GM23338 (cell line): Measurements from ENCODE around the gene MCAT. TPM values are rescaled to one million over a fixed set of nuclear protein-coding genes. Genes with fewer than 3 reads are reported as not detected.

ENCODE experiments used
- ATAC-seq: fragments of 200-7000 bp; cut with Tn5 transposase; 3 replicates; pipeline ENCODE4 v1.9.1; 2020
- DNase-seq: peaks from one replicate; pipeline ENCODE4 v3.0.0-alpha.2; 2015; ENCODE audit warnings: low spot score
- H2AFZ ChIP-seq: fragments of 200-600 bp; sonication (generic); 2 replicates; pipeline ENCODE4 v1.8.0; 2016; ENCODE audit warnings: antibody characterized with exemption, mild to moderate bottlenecking, moderate library complexity
- H3F3A ChIP-seq: fragments of 200-600 bp; sonication (generic); replicated peaks from 2 replicates; pipeline ENCODE4 v1.8.0; 2017; ENCODE audit warnings: antibody characterized with exemption, mixed run types, low read depth
- H3K27ac ChIP-seq: fragments of 200-600 bp; sonication (generic); 2 replicates; pipeline ENCODE4 v1.6.1; 2016; ENCODE audit warnings: low read depth
- H3K27me3 ChIP-seq: fragments of 200-600 bp; sonication (generic); 2 replicates; pipeline ENCODE4 v1.8.0; 2016; ENCODE audit warnings: mild to moderate bottlenecking, mixed run types, moderate library complexity; ENCODE audit not compliant: insufficient read depth
- H3K36me3 ChIP-seq: fragments of 200-600 bp; sonication (generic); 2 replicates; pipeline ENCODE4 v1.8.0; 2016; ENCODE audit warnings: mild to moderate bottlenecking; ENCODE audit not compliant: insufficient read depth
- H3K4me1 ChIP-seq: fragments of 200-600 bp; sonication (generic); 2 replicates; pipeline ENCODE4 v1.8.0; 2016; ENCODE audit warnings: mild to moderate bottlenecking, moderate library complexity; ENCODE audit not compliant: insufficient read depth
- H3K4me2 ChIP-seq: fragments of 200-600 bp; sonication (generic); 2 replicates; pipeline ENCODE4 v1.7.1; 2017; ENCODE audit warnings: mixed run types
- H3K4me3 ChIP-seq: fragments of 200-600 bp; sonication (generic); 2 replicates; pipeline ENCODE4 v1.6.1; 2016; ENCODE audit warnings: mixed run types
- H3K79me2 ChIP-seq: fragments of 200-600 bp; sonication (generic); replicated peaks from 2 replicates; pipeline ENCODE4 v1.8.0; 2017; ENCODE audit warnings: mild to moderate bottlenecking; ENCODE audit not compliant: insufficient read depth
- H3K9me2 ChIP-seq: fragments of 200-600 bp; sonication (generic); 2 replicates; pipeline ENCODE4 v1.8.0; 2017; ENCODE audit not compliant: insufficient read depth
- H4K20me1 ChIP-seq: fragments of 200-600 bp; sonication (generic); replicated peaks from 2 replicates; pipeline ENCODE4 v1.8.0; 2017; ENCODE audit warnings: mild to moderate bottlenecking; ENCODE audit not compliant: insufficient read depth
- H3K27ac Mint-ChIP-seq: 2 replicates; pipeline ENCODE4 v1.8.0; 2020; ENCODE audit warnings: inconsistent platforms, mild to moderate bottlenecking, moderate library complexity, mixed read lengths
- H3K27me3 Mint-ChIP-seq: 3 replicates; pipeline ENCODE4 v1.8.0; 2022; ENCODE audit warnings: low read depth, mild to moderate bottlenecking, moderate library complexity, mixed read lengths, inconsistent platforms; ENCODE audit not compliant: insufficient read depth, poor library complexity
- H3K36me3 Mint-ChIP-seq: 3 replicates; pipeline ENCODE4 v1.8.0; 2021; ENCODE audit warnings: low read depth, mild to moderate bottlenecking, inconsistent platforms, moderate library complexity, mixed read lengths
- H3K4me1 Mint-ChIP-seq: 3 replicates; pipeline ENCODE4 v1.8.0; 2020; ENCODE audit warnings: mild to moderate bottlenecking, inconsistent platforms, mixed read lengths
- H3K4me3 Mint-ChIP-seq: 3 replicates; pipeline ENCODE4 v1.8.0; 2021; ENCODE audit warnings: moderate library complexity, mild to moderate bottlenecking, inconsistent platforms, mixed read lengths
- H3K9me3 Mint-ChIP-seq: 3 replicates; pipeline ENCODE4 v1.8.0; 2020; ENCODE audit warnings: moderate library complexity, mild to moderate bottlenecking, inconsistent platforms, mixed read lengths
- CREB1 ChIP-seq: fragments of 250-450 bp; sonication (Bioruptor Pico); IDR thresholded peaks from 2 replicates; pipeline ENCODE4 v1.5.0; 2020; ENCODE audit warnings: low read depth, mild to moderate bottlenecking, moderate library complexity
- EZH2 ChIP-seq: fragments of 200-600 bp; sonication (generic); IDR thresholded peaks from one replicate; pipeline ENCODE4 v1.8.0; 2017; ENCODE audit warnings: antibody characterized with exemption, mild to moderate bottlenecking, low read depth; ENCODE audit not compliant: unreplicated experiment
- EZH2phosphoT487 ChIP-seq: fragments of 200-600 bp; sonication (generic); IDR thresholded peaks from one replicate; pipeline ENCODE4 v1.8.1; 2018; ENCODE audit warnings: antibody characterized with exemption; ENCODE audit not compliant: unreplicated experiment
- JUNB ChIP-seq: IDR thresholded peaks from one replicate; pipeline ENCODE4 v1.6.1; 2016; ENCODE audit warnings: antibody characterized with exemption; ENCODE audit not compliant: unreplicated experiment
- NANOG ChIP-seq: IDR thresholded peaks from 2 replicates; pipeline ENCODE4 v1.6.1; 2016; ENCODE audit warnings: antibody characterized with exemption, borderline replicate concordance
- POLR2AphosphoS5 ChIP-seq: IDR thresholded peaks from 2 replicates; pipeline ENCODE4 v1.6.1; 2016; ENCODE audit warnings: antibody characterized with exemption, low read depth
- STAT1 ChIP-seq: IDR thresholded peaks from one replicate; pipeline ENCODE4 v1.6.1; 2016; ENCODE audit warnings: antibody characterized with exemption; ENCODE audit not compliant: unreplicated experiment
- ZNF114 ChIP-seq: fragments of 250-450 bp; sonication (Bioruptor Pico); IDR thresholded peaks from 2 replicates; pipeline ENCODE4 v1.5.0; 2020; ENCODE audit warnings: mild to moderate bottlenecking, moderate library complexity
- ZNF331 ChIP-seq: fragments of 250-450 bp; sonication (Bioruptor Pico); IDR thresholded peaks from 2 replicates; pipeline ENCODE4 v1.5.0; 2020; ENCODE audit warnings: low read depth, mild to moderate bottlenecking, moderate library complexity
- polyA plus RNA-seq: library from polyadenylated mRNA; unstranded; fragments of >200 nt; fragmentation: Nextera tagmentation; extraction: Ambion mirVana; gene quantifications from 2 replicates; pipeline ENCODE4 v1.2.1, GENCODE V29; 2016
- total RNA-seq: library from RNA; depleted of rRNA; stranded (reverse); fragments of >200 nt; shearing (Covaris generic); gene quantifications from 2 replicates; pipeline ENCODE4 v1.2.3, GENCODE V29; 2014
- TF ChIP-seq, protein P1 (sequence below): IDR thresholded peaks from 2 replicates; pipeline ENCODE4 v1.6.1; 2016; ENCODE audit warnings: antibody characterized with exemption
- TF ChIP-seq, protein P2 (sequence below), 2 experiments: fragments of 200-600 bp in 1 of 2; sonication (generic) in 1 of 2; conservative IDR thresholded peaks; 2 replicates each; pipeline versions ENCODE4 v1.5.1 to v1.6.1; 2016 to 2017; ENCODE audit warnings: antibody characterized with exemption in 2 of 2, low read depth in 2 of 2, mild to moderate bottlenecking in 2 of 2, moderate library complexity in 1 of 2
- TF ChIP-seq, protein P3 (sequence below): IDR thresholded peaks from one replicate; pipeline ENCODE4 v1.6.1; 2018; ENCODE audit warnings: antibody characterized with exemption; ENCODE audit not compliant: unreplicated experiment

Gene MCAT
- total and polyA plus RNA-seq, 2 experiments from 2014 or later, result 9.7 to 16.9 TPM

GRCh38 chr22:43109921-43110443, 33.2 kb downstream of the MCAT start:
- Histone ChIP-seq H3K4me3 (peak overlapping the region; percentile 85), H4K20me1 (no peaks in the 10 kb centered on the region; the same call in 1 of the 2 replicates), H3K36me3 (no peaks in the 10 kb centered on the region), H3K9me2 (no peaks in the 10 kb centered on the region), H3K27me3 (peaks cover 53% of the 10 kb centered on the region), H3K27ac (no peak overlapping the region), H3F3A (peaks cover 9% of the 10 kb centered on the region; the same call in 1 of the 2 replicates), H3K4me2 (peak overlapping the region; percentile 99), H2AFZ (peak overlapping the region; percentile 99), H3K79me2 (no peaks in the 10 kb centered on the region), H3K4me1 (peaks cover 3% of the 10 kb centered on the region; the same call in 1 of the 2 replicates)
- H3K9me3 Mint-ChIP-seq, result no peaks in the 10 kb centered on the region
- no peaks in the 10 kb centered on the region for H3K36me3 Mint-ChIP-seq
- TF ChIP-seq EZH2phosphoT487, result no peak
- TF ChIP-seq EZH2, result peak; percentile 52
- peak overlapping the region; percentile 79 for H3K4me3 Mint-ChIP-seq
- H3K27me3 Mint-ChIP-seq, result peaks cover 49% of the 10 kb centered on the region
- no peak overlapping the region for H3K27ac Mint-ChIP-seq
- ATAC-seq, result peak; percentile 42
- DNase-seq, result peak; percentile 55
- peaks cover 5% of the 10 kb centered on the region; the same call in 2 of the 3 replicates for H3K4me1 Mint-ChIP-seq

GRCh38 chr22:43109511-43109910, 33.7 kb downstream of the MCAT start:
- Histone ChIP-seq H3F3A (peaks cover 9% of the 10 kb centered on the region; the same call in 1 of the 2 replicates), H3K36me3 (no peaks in the 10 kb centered on the region), H3K4me1 (peaks cover 3% of the 10 kb centered on the region; the same call in 1 of the 2 replicates), H4K20me1 (no peaks in the 10 kb centered on the region; the same call in 1 of the 2 replicates), H3K9me2 (no peaks in the 10 kb centered on the region), H3K79me2 (no peaks in the 10 kb centered on the region), H3K27ac (no peak overlapping the region), H3K4me2 (peak overlapping the region; percentile 67), H3K27me3 (peaks cover 53% of the 10 kb centered on the region), H3K4me3 (peak overlapping the region; percentile 85), H2AFZ (peak overlapping the region; percentile 84; the same call in 1 of the 2 replicates)
- Mint-ChIP-seq H3K9me3 (no peaks in the 10 kb centered on the region), H3K4me3 (peak overlapping the region; percentile 52), H3K4me1 (peaks cover 5% of the 10 kb centered on the region; the same call in 2 of the 3 replicates), H3K36me3 (no peaks in the 10 kb centered on the region), H3K27me3 (peaks cover 49% of the 10 kb centered on the region), H3K27ac (no peak overlapping the region)
- ATAC-seq (peak; percentile 24), DNase-seq (peak; percentile 58)
- TF ChIP-seq ZNF114 (CRISPR knock-in tag), result no peak
- TF ChIP-seq, protein P1, sequence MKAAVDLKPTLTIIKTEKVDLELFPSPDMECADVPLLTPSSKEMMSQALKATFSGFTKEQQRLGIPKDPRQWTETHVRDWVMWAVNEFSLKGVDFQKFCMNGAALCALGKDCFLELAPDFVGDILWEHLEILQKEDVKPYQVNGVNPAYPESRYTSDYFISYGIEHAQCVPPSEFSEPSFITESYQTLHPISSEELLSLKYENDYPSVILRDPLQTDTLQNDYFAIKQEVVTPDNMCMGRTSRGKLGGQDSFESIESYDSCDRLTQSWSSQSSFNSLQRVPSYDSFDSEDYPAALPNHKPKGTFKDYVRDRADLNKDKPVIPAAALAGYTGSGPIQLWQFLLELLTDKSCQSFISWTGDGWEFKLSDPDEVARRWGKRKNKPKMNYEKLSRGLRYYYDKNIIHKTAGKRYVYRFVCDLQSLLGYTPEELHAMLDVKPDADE, result no peak
- TF ChIP-seq, protein P2, sequence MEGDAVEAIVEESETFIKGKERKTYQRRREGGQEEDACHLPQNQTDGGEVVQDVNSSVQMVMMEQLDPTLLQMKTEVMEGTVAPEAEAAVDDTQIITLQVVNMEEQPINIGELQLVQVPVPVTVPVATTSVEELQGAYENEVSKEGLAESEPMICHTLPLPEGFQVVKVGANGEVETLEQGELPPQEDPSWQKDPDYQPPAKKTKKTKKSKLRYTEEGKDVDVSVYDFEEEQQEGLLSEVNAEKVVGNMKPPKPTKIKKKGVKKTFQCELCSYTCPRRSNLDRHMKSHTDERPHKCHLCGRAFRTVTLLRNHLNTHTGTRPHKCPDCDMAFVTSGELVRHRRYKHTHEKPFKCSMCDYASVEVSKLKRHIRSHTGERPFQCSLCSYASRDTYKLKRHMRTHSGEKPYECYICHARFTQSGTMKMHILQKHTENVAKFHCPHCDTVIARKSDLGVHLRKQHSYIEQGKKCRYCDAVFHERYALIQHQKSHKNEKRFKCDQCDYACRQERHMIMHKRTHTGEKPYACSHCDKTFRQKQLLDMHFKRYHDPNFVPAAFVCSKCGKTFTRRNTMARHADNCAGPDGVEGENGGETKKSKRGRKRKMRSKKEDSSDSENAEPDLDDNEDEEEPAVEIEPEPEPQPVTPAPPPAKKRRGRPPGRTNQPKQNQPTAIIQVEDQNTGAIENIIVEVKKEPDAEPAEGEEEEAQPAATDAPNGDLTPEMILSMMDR (conservative IDR thresholded peaks at IDR 0.05; ENCODE audit: low read depth in 2 of 2), result no peak
- no peak for TF ChIP-seq ZNF331 (CRISPR knock-in tag)
- TF ChIP-seq NANOG, result no peak
- no peak for TF ChIP-seq EZH2phosphoT487
- TF ChIP-seq CREB1 (CRISPR knock-in tag), result no peak
- no peak for TF ChIP-seq EZH2
- TF ChIP-seq, protein P3, sequence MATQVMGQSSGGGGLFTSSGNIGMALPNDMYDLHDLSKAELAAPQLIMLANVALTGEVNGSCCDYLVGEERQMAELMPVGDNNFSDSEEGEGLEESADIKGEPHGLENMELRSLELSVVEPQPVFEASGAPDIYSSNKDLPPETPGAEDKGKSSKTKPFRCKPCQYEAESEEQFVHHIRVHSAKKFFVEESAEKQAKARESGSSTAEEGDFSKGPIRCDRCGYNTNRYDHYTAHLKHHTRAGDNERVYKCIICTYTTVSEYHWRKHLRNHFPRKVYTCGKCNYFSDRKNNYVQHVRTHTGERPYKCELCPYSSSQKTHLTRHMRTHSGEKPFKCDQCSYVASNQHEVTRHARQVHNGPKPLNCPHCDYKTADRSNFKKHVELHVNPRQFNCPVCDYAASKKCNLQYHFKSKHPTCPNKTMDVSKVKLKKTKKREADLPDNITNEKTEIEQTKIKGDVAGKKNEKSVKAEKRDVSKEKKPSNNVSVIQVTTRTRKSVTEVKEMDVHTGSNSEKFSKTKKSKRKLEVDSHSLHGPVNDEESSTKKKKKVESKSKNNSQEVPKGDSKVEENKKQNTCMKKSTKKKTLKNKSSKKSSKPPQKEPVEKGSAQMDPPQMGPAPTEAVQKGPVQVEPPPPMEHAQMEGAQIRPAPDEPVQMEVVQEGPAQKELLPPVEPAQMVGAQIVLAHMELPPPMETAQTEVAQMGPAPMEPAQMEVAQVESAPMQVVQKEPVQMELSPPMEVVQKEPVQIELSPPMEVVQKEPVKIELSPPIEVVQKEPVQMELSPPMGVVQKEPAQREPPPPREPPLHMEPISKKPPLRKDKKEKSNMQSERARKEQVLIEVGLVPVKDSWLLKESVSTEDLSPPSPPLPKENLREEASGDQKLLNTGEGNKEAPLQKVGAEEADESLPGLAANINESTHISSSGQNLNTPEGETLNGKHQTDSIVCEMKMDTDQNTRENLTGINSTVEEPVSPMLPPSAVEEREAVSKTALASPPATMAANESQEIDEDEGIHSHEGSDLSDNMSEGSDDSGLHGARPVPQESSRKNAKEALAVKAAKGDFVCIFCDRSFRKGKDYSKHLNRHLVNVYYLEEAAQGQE, result no peak
- TF ChIP-seq POLR2AphosphoS5, result no peak
- no peak for TF ChIP-seq JUNB
- no peak for TF ChIP-seq STAT1
